CD4-positive, alpha-beta T cell treated with Interleukin-6 for 4 hours (primary cell): ENCODE results near the gene PINK1.
"Not testable (repeated sequence)": the region's sequence is repeated elsewhere in the genome, so short reads cannot be mapped to it uniquely, and the experiment has no call there.

ENCODE experiments used
- DNase-seq: peaks from one replicate; pipeline ENCODE4 v3.0.0-alpha.2; 2020; ENCODE audit warnings: mixed read lengths

The PINK1 gene

DNA sequence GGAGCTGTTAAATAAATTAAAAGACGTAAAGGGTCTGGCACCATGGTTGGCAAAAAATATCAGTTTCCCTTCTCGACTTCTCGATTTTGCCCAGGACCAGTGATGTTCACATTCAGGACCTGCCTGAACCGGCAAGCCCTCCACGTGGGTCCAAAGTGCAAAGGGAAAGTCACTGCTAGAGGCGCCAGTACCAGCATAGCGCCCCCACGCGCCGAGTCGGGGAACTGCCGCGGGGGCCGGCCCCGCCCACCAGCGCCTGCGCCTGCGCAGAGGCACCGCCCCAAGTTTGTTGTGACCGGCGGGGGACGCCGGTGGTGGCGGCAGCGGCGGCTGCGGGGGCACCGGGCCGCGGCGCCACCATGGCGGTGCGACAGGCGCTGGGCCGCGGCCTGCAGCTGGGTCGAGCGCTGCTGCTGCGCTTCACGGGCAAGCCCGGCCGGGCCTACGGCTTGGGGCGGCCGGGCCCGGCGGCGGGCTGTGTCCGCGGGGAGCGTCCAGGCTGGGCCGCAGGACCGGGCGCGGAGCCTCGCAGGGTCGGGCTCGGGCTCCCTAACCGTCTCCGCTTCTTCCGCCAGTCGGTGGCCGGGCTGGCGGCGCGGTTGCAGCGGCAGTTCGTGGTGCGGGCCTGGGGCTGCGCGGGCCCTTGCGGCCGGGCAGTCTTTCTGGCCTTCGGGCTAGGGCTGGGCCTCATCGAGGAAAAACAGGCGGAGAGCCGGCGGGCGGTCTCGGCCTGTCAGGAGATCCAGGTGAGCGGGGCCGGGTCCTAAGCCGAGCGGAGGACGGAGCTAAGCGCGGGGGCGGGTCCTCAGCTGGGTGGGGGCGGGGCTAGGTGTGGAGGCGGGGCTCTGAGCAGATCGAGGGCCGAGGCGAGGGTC is at the start of gene PINK1:
TSS of gene PINK1 (plus strand) at position 269 of the 875 bp plus-strand sequence. CDS start at position 360, 91 bp downstream.
- DNase-seq = peak; percentile 84

- DNase-seq = no peak
Measured at GRCh38 chr1:20584890-20585289, 48.4 kb upstream of the PINK1 start.

GRCh38 chr1:20586953-20587660 is 46.2 kb upstream of the PINK1 start:
- no peak for DNase-seq

DNA sequence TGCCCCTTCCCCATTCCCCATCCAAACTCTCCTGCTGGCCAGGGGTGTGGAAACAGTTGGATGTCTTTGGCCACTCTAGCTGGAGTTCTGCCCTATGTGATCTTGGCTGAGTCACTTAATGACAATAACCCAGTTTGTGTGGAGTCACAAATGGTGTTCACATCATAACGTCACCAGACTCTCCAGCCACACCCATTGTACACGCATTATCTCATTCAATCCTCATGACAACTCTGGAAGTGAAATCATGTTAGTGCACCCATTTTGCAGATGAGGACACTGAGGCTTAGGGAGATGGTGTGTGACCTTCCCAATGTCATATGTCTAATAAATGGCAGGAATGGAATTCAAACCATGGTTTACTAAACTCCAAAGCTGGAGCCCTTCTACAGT is 45.6 kb upstream of the PINK1 start:
- no peak for DNase-seq

DNA sequence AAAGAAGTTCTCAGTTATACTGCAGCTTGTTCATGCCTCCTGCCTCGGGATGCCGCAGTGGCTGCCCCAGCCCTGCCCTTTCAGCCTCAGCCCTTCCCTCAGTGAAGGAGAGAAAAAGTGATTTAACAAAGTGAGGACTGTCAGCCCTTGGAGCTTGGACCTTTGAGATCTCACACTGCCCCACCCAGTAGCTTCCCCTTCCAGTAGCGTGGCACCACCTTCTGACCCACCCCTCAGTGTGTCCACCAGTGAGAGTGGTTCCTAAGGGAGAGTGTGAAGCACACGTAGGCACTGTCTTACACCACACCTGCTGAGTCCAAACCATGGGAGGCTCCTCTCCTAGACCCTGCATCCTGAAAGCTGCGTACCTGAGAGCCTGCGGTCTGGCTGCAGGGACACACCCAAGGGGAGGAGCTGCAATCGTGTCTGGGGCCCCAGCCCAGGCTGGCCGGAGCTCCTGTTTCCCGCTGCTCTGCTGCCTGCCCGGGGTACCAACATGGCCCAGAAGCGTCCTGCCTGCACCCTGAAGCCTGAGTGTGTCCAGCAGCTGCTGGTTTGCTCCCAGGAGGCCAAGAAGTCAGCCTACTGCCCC is 44.5 kb upstream of the PINK1 start, which contains the start of gene CDA:
TSS of gene CDA (plus strand) at position 464 of the 592 bp plus-strand sequence. CDS start at position 497, 33 bp downstream.
- no peak for DNase-seq

- no peak for DNase-seq
Measured at GRCh38 chr1:20589331-20590278, 43.7 kb upstream of the PINK1 start.

DNA sequence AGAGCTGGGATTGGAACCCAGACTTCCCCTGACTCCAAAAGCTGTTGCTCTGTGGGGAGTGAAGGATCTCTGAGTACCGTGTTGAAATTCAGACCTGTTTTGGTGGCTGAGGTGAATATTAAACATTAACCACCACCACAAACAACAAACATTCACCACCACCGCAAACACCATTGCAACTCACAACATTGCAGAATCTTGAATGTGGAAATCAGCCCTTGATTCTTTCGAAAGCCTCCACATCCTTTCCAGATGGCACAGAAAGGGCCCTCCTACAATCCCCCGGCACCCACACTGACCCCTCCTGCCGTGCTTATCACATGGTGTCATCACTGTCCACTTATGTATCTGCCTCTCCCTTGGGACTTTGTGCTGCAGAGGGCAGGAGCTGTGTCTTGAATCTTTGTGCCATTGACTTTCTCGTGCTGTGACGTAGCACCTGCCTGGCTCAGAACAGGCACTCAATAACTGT is 42.9 kb upstream of the PINK1 start:
- no peak for DNase-seq

- no peak for DNase-seq
Measured at GRCh38 chr1:20593756-20594155, 39.5 kb upstream of the PINK1 start.

GRCh38 chr1:20594746-20595145 is 38.5 kb upstream of the PINK1 start:
- no peak for DNase-seq

- no peak for DNase-seq
Measured at GRCh38 chr1:20596106-20596505, 37.2 kb upstream of the PINK1 start.

DNA sequence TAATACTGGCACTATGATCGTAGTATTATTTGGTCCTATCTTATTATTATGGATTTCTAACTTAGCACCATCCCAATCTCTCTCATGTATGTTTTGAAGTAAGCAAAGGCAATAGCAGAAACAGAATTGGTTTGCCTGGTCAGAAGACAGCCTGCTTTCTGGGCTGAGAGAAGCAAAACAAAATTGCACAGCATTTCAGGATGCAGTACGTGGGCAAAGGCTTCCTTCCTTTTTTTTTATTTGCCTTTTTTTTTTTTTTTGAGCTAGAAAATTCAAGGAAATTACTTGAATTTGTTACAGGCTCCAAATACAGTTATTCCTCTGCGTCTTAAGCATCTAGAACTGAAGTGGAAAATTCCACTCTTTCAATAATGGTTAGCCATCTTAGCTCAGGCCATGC is 35.6 kb upstream of the PINK1 start:
- no peak for DNase-seq

DNA sequence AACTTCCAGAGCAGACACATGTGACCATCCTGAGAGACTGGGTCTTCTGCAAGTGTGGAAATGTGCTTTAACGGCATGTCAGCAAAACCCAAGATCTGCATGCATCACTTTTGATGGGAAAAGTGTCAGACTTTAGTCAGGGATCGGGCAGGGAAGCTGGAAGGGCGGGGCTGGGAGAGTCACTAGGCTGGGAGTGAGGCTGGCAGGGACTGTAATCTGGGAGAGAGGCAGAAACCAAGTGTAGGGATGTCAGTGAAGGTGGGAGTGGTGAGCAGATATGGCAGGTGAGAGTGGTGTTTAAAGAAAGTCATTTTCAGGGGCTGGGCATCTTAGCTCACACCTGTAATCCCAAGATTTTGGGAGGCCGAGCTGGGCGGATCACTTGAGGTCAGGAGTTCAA is 33.1 kb upstream of the PINK1 start:
- no peak for DNase-seq

DNA sequence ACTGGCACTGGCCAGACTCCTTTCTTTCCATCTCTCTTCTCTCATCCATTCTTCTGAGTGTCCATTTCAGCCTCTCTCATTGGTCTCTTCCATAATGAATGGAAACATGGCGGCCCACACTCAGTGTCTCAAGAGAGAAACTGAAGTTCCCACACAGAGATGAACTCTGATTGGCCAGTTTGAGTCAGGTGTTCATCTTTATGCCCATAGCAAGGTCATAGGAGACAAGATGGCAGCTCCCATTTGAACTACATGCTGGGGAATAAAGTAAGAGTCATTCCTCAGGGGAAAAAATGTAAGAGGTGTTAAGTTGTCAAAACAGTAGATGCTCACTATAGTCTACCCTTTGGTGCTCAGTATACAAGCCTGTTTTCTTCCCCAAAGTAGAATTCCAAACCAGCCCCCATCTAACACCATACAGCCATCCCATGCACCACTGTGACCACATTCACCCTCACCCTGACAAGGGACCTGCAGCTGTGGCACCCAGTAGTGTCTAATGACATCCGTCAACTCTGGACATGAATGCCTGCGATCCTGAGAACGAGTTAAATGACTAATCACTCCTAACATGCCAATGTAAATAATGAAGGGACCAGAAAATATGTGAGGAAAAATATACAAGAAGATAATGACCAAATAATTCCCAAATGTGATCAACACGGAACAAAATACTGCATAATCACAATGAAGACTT is 32.0 kb upstream of the PINK1 start:
- no peak for DNase-seq

- DNase-seq = no peak
Measured at GRCh38 chr1:20602851-20603450, 30.3 kb upstream of the PINK1 start.

GRCh38 chr1:20603504-20604464 is 29.5 kb upstream of the PINK1 start:
- no peak for DNase-seq

DNA sequence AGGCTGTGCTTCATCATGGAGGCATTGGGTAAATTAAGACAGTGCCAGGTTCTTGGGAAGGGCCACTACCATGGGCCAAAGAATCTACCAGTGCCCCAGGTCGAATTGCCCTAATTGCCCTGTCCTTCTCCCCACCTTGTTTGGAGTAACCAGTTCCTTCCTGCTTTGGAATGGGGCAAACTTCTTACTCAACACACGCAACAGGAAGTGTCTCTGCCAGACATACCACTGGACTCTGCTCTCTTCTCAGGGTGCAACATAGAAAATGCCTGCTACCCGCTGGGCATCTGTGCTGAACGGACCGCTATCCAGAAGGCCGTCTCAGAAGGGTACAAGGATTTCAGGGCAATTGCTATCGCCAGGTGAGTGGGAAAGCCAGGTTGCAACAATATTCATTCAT is 28.6 kb upstream of the PINK1 start:
- no peak for DNase-seq

GRCh38 chr1:20606801-20607570 is 26.3 kb upstream of the PINK1 start:
- not testable (repeated sequence) for DNase-seq

DNA sequence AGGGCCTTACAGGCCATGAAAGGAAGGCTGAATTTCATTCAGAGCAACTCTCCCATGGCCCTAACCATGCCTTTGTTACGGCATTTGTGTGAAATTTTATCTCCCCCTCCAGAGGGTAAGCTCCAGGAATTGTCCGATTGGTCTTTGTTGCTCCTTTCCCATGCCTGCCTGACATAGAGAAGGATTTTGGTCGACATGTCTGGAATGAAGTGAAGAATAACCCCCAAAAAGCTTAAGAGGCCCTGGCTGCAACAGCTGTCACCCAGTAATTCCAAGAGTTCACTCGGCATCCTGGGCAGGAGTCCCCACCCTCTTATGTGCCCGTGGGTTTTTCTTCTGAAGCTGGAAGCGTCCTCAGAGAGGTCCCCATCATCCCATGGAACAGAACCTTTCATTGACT is 23.7 kb upstream of the PINK1 start:
- no peak for DNase-seq

DNA sequence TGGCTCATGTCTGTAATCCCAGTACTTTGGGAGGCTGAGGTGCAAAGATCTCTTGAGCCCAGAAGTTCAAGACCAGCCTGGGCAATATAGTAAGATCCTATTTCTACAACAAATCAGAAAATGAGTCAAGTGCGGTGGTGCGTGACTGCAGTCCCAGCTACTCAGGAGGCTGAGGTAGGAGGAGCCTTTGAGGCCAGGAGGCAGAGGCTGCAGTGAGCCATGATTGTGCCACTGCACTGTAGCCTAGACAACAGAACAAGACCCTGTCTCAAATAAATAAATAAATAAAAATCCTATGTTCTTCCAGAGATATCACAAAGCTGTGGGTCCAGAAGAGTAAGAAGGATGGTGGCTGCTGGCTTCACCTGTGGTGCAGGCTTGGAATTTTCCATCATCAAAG is 22.3 kb upstream of the PINK1 start:
- DNase-seq = no peak
